HG02973 (cell line): Measurements from ENCODE around the gene TUBGCP2.

Source experiments
- ATAC-seq: cut with Tn5 transposase; IDR thresholded peaks from one replicate; pipeline ENCODE4 v1.9.1; 2021; ENCODE audit warnings: moderate library complexity; ENCODE audit not compliant: unreplicated experiment

Gene TUBGCP2

DNA sequence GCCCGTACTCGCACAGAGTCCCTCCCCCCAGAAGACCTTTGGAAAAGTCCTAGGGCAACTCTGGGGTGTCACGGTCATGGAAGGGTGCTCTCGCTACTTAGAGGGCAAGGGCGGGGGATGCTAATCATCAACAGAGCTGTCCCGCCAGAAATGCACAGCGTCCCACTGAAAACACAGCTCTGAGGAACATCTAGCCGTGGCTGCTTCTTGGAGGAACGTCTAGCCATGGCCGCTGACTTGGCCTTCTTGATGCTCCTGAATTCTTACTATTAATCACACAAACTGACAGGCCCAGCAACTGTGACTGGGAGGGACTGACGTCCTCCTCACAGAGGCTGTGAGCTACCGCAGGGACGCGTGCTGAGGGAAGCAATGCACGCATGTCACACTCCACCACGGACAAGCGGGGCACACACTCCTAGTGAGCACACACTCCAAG, 1.7 kb downstream of the TUBGCP2 start:
- ATAC-seq: no peak

DNA sequence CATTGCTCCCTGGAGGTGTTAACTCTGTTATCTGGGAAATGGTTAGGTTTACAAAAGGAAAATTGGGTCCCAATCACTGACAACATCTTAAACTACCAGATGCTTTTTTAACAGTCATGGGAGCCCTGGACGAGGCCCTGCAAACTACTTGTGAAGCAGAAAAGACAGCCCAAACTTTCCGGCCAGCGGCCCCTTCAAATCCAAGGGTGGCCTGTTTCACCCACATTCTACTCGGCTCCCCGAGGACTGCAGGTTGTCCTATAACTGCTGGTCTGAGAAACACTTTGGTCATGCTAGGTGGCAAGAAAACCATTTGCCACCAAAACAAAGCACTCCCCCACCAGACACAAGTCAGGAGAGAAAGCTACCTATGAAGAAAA, 2.6 kb downstream of the TUBGCP2 start:
- no peak for ATAC-seq

- no peak for ATAC-seq
Measured at GRCh38 chr10:133303206-133303605, 5.5 kb downstream of the TUBGCP2 start.

DNA sequence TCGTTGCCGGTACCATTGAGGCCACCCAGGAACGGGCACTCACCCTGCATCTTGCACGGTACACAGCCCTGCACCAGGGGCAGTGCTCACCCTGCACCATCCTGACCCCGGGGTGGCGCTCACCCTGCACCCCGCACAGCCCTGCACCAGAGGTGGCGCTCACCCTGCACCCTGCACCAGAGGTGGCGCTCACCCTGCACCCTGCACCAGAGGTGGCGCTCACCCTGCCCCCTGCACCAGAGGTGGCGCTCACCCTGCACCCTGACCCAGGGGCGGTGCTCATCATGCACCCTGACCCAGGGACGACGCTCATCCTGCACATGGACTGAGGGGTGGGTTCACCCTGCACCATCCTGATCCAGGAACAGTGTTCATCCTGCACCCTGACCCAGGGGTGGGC, 6.4 kb downstream of the TUBGCP2 start:
- ATAC-seq: no peak

GRCh38 chr10:133299738-133300137, 8.9 kb downstream of the TUBGCP2 start:
- no peak for ATAC-seq

DNA sequence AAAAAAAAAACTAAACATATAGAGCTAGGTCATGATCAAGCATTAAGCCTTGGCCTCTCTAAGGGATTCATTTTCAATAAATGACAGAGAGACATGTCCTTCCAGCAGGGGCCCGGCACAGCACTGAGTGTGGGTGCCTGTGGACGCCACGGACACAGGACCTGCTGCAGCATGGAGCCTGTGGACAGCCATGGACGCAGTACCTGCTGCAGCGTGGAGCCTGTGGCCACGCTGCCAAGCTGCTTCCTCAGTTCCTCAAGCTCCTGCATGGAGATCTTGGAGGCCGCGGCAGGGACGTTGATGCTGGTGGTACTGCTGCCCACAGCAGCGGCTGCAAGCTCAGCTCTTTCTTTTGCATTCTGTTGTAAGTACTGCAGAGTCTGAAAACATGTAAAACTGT, 9.4 kb downstream of the TUBGCP2 start:
- no peak for ATAC-seq

DNA sequence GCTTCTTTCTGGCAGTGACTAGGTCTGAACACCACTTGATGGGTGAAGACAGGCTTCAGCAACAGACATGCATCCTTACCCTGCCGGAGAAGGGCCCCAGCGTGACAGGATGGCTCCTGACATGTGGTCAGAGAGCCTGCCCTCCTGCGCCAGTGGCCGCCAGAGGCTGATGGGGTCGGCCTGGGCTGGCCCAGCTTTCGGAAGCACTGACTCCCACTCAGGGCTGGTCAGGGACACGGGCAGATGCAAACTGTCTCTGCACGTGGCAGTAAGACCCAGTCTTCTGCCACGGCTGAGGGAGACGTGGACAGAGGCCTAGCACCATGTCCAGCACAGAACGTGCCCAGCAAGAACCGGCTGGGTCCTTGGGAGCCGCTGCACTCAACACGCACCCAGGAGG, 10.2 kb downstream of the TUBGCP2 start:
- no peak for ATAC-seq

- ATAC-seq: no peak
Measured at GRCh38 chr10:133297504-133297903, 11.2 kb downstream of the TUBGCP2 start.

DNA sequence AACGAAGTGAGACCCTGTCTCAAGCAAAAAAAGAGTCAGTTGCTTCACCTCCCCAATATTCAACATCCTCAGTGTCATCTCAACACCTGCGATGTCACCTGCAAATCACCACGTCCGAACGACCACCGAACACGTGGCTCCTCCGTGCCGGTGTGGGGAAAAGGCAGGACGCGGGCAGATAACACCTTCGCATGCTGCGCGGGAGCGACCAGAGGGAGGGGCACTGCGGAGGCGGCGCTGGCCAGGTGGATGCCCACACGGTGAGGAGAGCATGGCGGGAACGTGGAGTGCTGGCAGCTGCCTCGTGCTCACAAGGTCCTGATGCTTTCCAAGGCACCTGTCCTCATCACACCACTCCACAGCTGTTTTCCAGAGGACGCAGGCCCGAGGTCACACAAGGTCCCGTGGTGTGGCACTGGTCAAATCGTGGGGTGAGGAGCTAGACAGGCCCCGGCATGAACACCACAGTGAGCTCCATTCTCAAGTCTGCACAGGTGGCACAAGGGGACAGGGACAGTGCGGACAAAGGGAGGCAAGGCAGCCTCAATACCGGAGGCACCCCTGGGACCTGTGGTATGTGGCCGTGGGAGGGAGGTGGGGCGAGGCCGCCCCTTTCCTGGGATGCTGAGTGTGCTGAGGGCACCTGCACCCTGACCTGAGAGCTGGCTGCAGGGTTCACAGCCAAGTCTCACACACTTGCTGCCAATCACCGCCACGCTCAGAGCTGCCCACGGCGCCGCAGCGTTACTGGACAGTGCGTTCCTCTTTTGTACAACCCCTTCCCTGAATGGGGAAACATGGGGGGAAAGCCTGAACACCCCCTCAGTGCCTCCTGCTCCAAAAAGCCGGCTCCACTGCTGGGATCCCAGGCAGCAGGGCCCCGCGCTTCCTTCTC, 13.0 kb downstream of the TUBGCP2 start:
- no peak for ATAC-seq

DNA sequence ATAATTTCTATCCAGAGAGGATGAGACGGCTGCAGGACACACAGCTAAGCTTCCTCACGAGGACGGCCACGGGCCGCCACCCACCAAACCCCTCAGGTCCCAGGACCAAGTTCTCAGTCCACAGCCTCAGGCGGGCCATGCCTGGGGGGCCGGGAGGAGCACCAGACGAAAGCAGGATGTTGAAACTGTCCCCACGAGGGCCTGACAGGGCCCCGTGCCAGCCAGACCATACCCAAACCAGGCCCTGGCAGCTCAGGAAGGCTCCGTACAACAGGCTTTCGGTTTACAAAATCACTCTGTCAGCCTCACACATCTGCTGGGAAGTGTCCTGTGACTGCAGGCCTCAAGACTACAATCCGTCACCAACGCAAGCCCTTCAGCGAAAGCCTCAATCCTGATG, 14.5 kb downstream of the TUBGCP2 start:
- ATAC-seq: no peak

- no peak for ATAC-seq
Measured at GRCh38 chr10:133293810-133294119, 14.9 kb downstream of the TUBGCP2 start.

- ATAC-seq: no peak
Measured at GRCh38 chr10:133292919-133293809, 15.5 kb downstream of the TUBGCP2 start.

- no peak for ATAC-seq
Measured at GRCh38 chr10:133289761-133290160, 18.9 kb downstream of the TUBGCP2 start.

DNA sequence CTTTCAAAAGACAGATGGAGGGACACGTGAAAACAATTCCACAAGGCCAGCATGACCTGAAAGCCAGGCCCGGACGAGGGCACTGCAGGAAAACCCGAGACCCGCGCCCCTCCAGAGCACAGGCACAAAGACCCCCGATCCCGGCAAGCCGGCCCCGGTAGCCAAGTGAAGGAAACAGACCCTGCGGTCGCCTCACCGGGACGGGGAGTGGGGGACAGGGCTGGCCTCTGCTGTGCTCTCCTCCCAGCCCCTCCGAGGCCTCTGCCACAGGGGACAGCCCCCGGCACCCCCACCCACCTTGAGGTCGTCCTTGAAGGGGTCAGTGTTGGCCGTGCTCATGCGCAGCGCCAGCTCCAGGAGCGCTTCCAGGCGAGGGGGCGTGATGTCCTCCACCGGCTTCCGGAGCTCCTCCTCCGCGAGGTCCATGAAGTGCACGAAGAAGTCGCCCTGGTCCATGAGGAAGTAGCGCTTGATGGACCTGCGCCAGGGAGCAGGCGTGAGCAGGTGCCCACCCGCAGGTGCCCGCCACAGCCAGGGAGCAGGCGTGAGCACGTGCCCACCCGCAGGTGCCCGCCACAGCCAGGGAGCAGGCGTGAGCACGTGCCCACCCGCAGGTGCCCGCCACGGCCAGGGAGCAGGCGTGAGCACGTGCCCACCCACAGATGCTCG, 20.7 kb downstream of the TUBGCP2 start:
- no peak for ATAC-seq

GRCh38 chr10:133286366-133286765, 22.3 kb downstream of the TUBGCP2 start:
- no peak for ATAC-seq

- ATAC-seq: no peak
Measured at GRCh38 chr10:133285217-133285616, 23.5 kb downstream of the TUBGCP2 start.

- no peak for ATAC-seq
Measured at GRCh38 chr10:133283931-133284330, 24.7 kb downstream of the TUBGCP2 start.

GRCh38 chr10:133282846-133283390, 25.8 kb downstream of the TUBGCP2 start:
- ATAC-seq: no peak

GRCh38 chr10:133281628-133282372, 26.9 kb downstream of the TUBGCP2 start:
- ATAC-seq: no peak

DNA sequence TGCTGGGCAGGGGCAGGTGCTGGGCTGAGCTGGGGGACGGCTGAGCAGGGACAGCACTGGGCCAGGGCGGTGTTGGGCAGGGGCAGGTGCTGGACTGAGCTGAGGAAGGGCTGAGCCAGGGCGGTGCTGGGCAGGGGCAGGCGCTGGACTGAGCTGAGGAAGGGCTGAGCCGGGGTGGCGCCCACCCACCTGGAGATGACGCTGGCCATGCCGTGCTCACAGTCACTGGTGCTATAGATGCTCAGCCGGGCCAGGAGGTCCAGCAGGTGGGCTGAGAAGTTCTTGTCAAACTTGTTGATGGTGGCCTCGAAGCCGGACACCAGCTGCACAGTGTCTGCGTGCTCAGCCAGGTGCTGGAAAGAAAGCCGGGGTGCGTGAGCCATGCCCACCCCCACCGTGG, 27.6 kb downstream of the TUBGCP2 start:
- ATAC-seq: no peak
